ENCODE measurements around the gene PAPOLG. TPM values are rescaled to one million over a fixed set of nuclear protein-coding genes. Genes with fewer than 3 reads are reported as not detected.

Gene PAPOLG
- total and polyA plus RNA-seq, 2 donors (not counting 1 experiment from before 2014, with no cell fraction given) = 9.4 to 27.5 TPM

GRCh38 chr2:60707750-60708371, 48.2 kb upstream of the PAPOLG start:
- Histone ChIP-seq H3K9ac (ENCODE audit: low read length) (no peak overlapping the region), H3K4me2 (replicated peaks; ENCODE audit: low read depth, low read length, poor library complexity, severe bottlenecking) (no peak overlapping the region), H3K79me2 (ENCODE audit: control insufficient read depth, insufficient read depth, low read length) (no peaks in the 10 kb centered on the region), H3K4me1 (ENCODE audit: control insufficient read depth in 2 of 2, insufficient read depth in 2 of 2, low read length in 2 of 2) (no peaks in the 10 kb centered on the region), H3K9me3 (ENCODE audit: control extremely low read depth in 1 of 3, control insufficient read depth in 2 of 3, insufficient read depth in 1 of 3, low read length in 2 of 3) (no peaks in the 10 kb centered on the region), H3K36me3 (replicated peaks in 1 of 2; ENCODE audit: control extremely low read depth in 1 of 2, control insufficient read depth in 1 of 2, extremely low read depth in 1 of 2, insufficient read depth in 2 of 2, low read length in 1 of 2) (no peaks in the 10 kb centered on the region), H2AFZ (ENCODE audit: insufficient read depth, low read depth, low read length, poor library complexity, severe bottlenecking) (no peak overlapping the region), H4K20me1 (ENCODE audit: control insufficient read depth, insufficient read depth, low read length, poor library complexity, severe bottlenecking) (no peaks in the 10 kb centered on the region), H3K4me3 (ENCODE audit: control extremely low read depth in 1 of 5, extremely low read depth in 1 of 5, insufficient read depth in 1 of 5, low read depth in 2 of 5, low read length in 4 of 5) (no peak overlapping the region), H3K27me3 (replicated peaks in 1 of 4; ENCODE audit: control extremely low read depth in 1 of 4, control insufficient read depth in 3 of 4, insufficient read depth in 4 of 4, low read length in 3 of 4) (no peaks in the 10 kb centered on the region), H3K27ac (ENCODE audit: low read length in 2 of 2) (no peak overlapping the region)
- CTCF ChIA-PET = interaction anchor here (0.6 to 8.7 kb wide), 22 partner anchors 11 to 1181 kb away, joined by 3 to 120 read pairs (median 4); partner anchors contain the start of gene PAPOLG
- DNase-seq (peak; percentile 60), ATAC-seq (ENCODE audit: low read depth) (peak; percentile 43)
- TF ChIP-seq EZH2 (IDR thresholded peaks at IDR 0.05; ENCODE audit: borderline replicate concordance, insufficient read depth, low read depth, low read length, poor library complexity, severe bottlenecking) = no peak
- peak; percentile 89 for TF ChIP-seq CTCF (IDR thresholded peaks at IDR 0.05)
- intact Hi-C loops (cut with micrococcal nuclease) = loop anchor here (5.0 kb wide), 1 partner anchor 49 kb away; the partner anchor contains the start of gene PAPOLG
- 68% methylated on average over 11 of the region's 11 CpGs for WGBS (ENCODE audit: insufficient coverage)
- peaks cover 14% of the 10 kb centered on the region for H3K27me3 Mint-ChIP-seq
- no peak overlapping the region for H3K27ac Mint-ChIP-seq
- no peaks in the 10 kb centered on the region for H3K4me1 Mint-ChIP-seq
- POLR2A ChIA-PET = interaction anchor here (0.6 kb wide), 1 partner anchor 45 kb away, joined by 3 read pairs; no protein-coding TSS in a partner anchor
- H3K9me3 Mint-ChIP-seq (ENCODE audit: insufficient read depth) = no peaks in the 10 kb centered on the region
- H3K4me3 Mint-ChIP-seq = no peak overlapping the region

GRCh38 chr2:60708630-60709320, 47.3 kb upstream of the PAPOLG start:
- no peak overlapping the region for H2AFZ ChIP-seq (ENCODE audit: insufficient read depth, low read depth, low read length, poor library complexity, severe bottlenecking)
- ChIA-PET POLR2A (no interaction called here), CTCF (interaction anchor here (1.2 to 8.7 kb wide), 13 partner anchors 8 to 529 kb away, joined by 3 to 120 read pairs (median 7); no protein-coding TSS in a partner anchor)
- no peak overlapping the region for H3K4me2 ChIP-seq (replicated peaks; ENCODE audit: low read depth, low read length, poor library complexity, severe bottlenecking)
- Mint-ChIP-seq H3K27me3 (peaks cover 14% of the 10 kb centered on the region), H3K4me3 (no peak overlapping the region), H3K9me3 (ENCODE audit: insufficient read depth) (no peaks in the 10 kb centered on the region), H3K27ac (no peak overlapping the region), H3K4me1 (no peaks in the 10 kb centered on the region)
- H3K36me3 ChIP-seq (replicated peaks in 1 of 2; ENCODE audit: control extremely low read depth in 1 of 2, control insufficient read depth in 1 of 2, extremely low read depth in 1 of 2, insufficient read depth in 2 of 2, low read length in 1 of 2) = no peaks in the 10 kb centered on the region
- ATAC-seq (ENCODE audit: low read depth) (no peak), DNase-seq (no peak)
- H3K79me2 ChIP-seq (ENCODE audit: control insufficient read depth, insufficient read depth, low read length) = no peaks in the 10 kb centered on the region
- no peaks in the 10 kb centered on the region for H3K4me1 ChIP-seq (ENCODE audit: control insufficient read depth in 2 of 2, insufficient read depth in 2 of 2, low read length in 2 of 2)
- H4K20me1 ChIP-seq (ENCODE audit: control insufficient read depth, insufficient read depth, low read length, poor library complexity, severe bottlenecking) = no peaks in the 10 kb centered on the region
- no peak overlapping the region for H3K27ac ChIP-seq (ENCODE audit: low read length in 2 of 2)
- TF ChIP-seq EZH2 (IDR thresholded peaks at IDR 0.05; ENCODE audit: borderline replicate concordance, insufficient read depth, low read depth, low read length, poor library complexity, severe bottlenecking) (no peak), CTCF (IDR thresholded peaks at IDR 0.05) (no peak)
- no peak overlapping the region for H3K4me3 ChIP-seq (ENCODE audit: control extremely low read depth in 1 of 5, extremely low read depth in 1 of 5, insufficient read depth in 1 of 5, low read depth in 2 of 5, low read length in 4 of 5)
- no peaks in the 10 kb centered on the region for H3K9me3 ChIP-seq (ENCODE audit: control extremely low read depth in 1 of 3, control insufficient read depth in 2 of 3, insufficient read depth in 1 of 3, low read length in 2 of 3)
- intact Hi-C loops (cut with micrococcal nuclease) = loop anchor here (5.0 kb wide), 1 partner anchor 49 kb away; the partner anchor contains the start of gene PAPOLG
- H3K9ac ChIP-seq (ENCODE audit: low read length) = no peak overlapping the region
- 96% methylated on average over 4 of the region's 7 CpGs for WGBS (ENCODE audit: insufficient coverage)
- H3K27me3 ChIP-seq (replicated peaks in 1 of 4; ENCODE audit: control extremely low read depth in 1 of 4, control insufficient read depth in 3 of 4, insufficient read depth in 4 of 4, low read length in 3 of 4) = no peaks in the 10 kb centered on the region

Data from B cell (primary cell).